ENCODE data around the gene RNF225.
A peak's percentile ranks its signal among the peaks of the same experiment; 100 is the strongest.

RNF225 gene

GRCh38 chr19:58385891-58386575 is 9.4 kb upstream of the RNF225 start:
- DNase-seq (ENCODE audit: low spot score in 2 of 2) (no peak), ATAC-seq (replicated peaks; ENCODE audit: extremely low read depth, poor library complexity, severe bottlenecking) (no peak)
- peak overlapping the region; percentile 98 for H3K27ac Mint-ChIP-seq (ENCODE audit: low read depth)
- H3K36me3 Mint-ChIP-seq (ENCODE audit: insufficient read depth) = peaks cover 58% of the 10 kb centered on the region
- peaks cover 31% of the 10 kb centered on the region for H3K4me1 Mint-ChIP-seq
- no peaks in the 10 kb centered on the region for H3K9me3 Mint-ChIP-seq
- no peaks in the 10 kb centered on the region for H3K27me3 Mint-ChIP-seq
- peak overlapping the region; percentile 89 for H3K4me3 Mint-ChIP-seq

GRCh38 chr19:58386576-58387337 is 8.7 kb upstream of the RNF225 start, which contains the start of gene RPS5:
Gene RPS5 (plus strand): TSS chr19:58387269. CDS start chr19:58388138, 869 bp downstream.
- H3K4me1 Mint-ChIP-seq = peaks cover 29% of the 10 kb centered on the region
- ATAC-seq (replicated peaks; ENCODE audit: extremely low read depth, poor library complexity, severe bottlenecking) (peak; percentile 95), DNase-seq (ENCODE audit: low spot score in 2 of 2) (peak; percentile 83 to 95)
- H3K27ac Mint-ChIP-seq (ENCODE audit: low read depth) = peak within 1 kb of the TSS; percentile 98
- no peaks in the 10 kb centered on the region for H3K27me3 Mint-ChIP-seq
- H3K9me3 Mint-ChIP-seq = no peaks in the 10 kb centered on the region
- peak within 1 kb of the TSS; percentile 89 for H3K4me3 Mint-ChIP-seq
- H3K36me3 Mint-ChIP-seq (ENCODE audit: insufficient read depth) = peaks cover 63% of the 10 kb centered on the region

- Mint-ChIP-seq H3K9me3 (no peaks in the 10 kb centered on the region), H3K4me1 (peaks cover 24% of the 10 kb centered on the region), H3K27me3 (no peaks in the 10 kb centered on the region)
Measured at GRCh38 chr19:58387338-58388174, 7.9 kb upstream of the RNF225 start.

GRCh38 chr19:58388175-58388526 is 7.3 kb upstream of the RNF225 start:
- H3K27ac Mint-ChIP-seq (ENCODE audit: low read depth) = peak overlapping the region; percentile 98
- H3K36me3 Mint-ChIP-seq (ENCODE audit: insufficient read depth) = peaks cover 70% of the 10 kb centered on the region
- H3K4me1 Mint-ChIP-seq = peaks cover 24% of the 10 kb centered on the region
- H3K9me3 Mint-ChIP-seq = no peaks in the 10 kb centered on the region
- H3K27me3 Mint-ChIP-seq = no peaks in the 10 kb centered on the region
- peak overlapping the region; percentile 89 for H3K4me3 Mint-ChIP-seq
- no peak for DNase-seq (ENCODE audit: low spot score in 2 of 2)
- no peak for ATAC-seq (replicated peaks; ENCODE audit: extremely low read depth, poor library complexity, severe bottlenecking)

More at GRCh38 chr19:58387338-58388174, 7.9 kb upstream of the RNF225 start:
- peak overlapping the region; percentile 98 for H3K27ac Mint-ChIP-seq (ENCODE audit: low read depth)
- DNase-seq (ENCODE audit: low spot score in 2 of 2) (no peak), ATAC-seq (replicated peaks; ENCODE audit: extremely low read depth, poor library complexity, severe bottlenecking) (no peak)
- H3K4me3 Mint-ChIP-seq = peak overlapping the region; percentile 89
- H3K36me3 Mint-ChIP-seq (ENCODE audit: insufficient read depth) = peaks cover 65% of the 10 kb centered on the region

GRCh38 chr19:58392945-58393724 is 2.3 kb upstream of the RNF225 start:
- H3K4me3 Mint-ChIP-seq = no peak overlapping the region
- H3K9me3 Mint-ChIP-seq = no peaks in the 10 kb centered on the region

GRCh38 chr19:58393725-58394033 is 1.8 kb upstream of the RNF225 start:
- no peak overlapping the region for H3K4me3 Mint-ChIP-seq
- peaks cover 19% of the 10 kb centered on the region for H3K4me1 Mint-ChIP-seq
- peaks cover 51% of the 10 kb centered on the region for H3K36me3 Mint-ChIP-seq (ENCODE audit: insufficient read depth)
- ATAC-seq (replicated peaks; ENCODE audit: extremely low read depth, poor library complexity, severe bottlenecking) (no peak), DNase-seq (ENCODE audit: low spot score in 2 of 2) (no peak)
- H3K27me3 Mint-ChIP-seq = no peaks in the 10 kb centered on the region
- no peaks in the 10 kb centered on the region for H3K9me3 Mint-ChIP-seq
- no peak overlapping the region for H3K27ac Mint-ChIP-seq (ENCODE audit: low read depth)

More at GRCh38 chr19:58392945-58393724, 2.3 kb upstream of the RNF225 start:
- no peak for DNase-seq (ENCODE audit: low spot score in 2 of 2)
- H3K27me3 Mint-ChIP-seq = no peaks in the 10 kb centered on the region
- no peak for ATAC-seq (replicated peaks; ENCODE audit: extremely low read depth, poor library complexity, severe bottlenecking)
- no peak overlapping the region for H3K27ac Mint-ChIP-seq (ENCODE audit: low read depth)
- peaks cover 21% of the 10 kb centered on the region for H3K4me1 Mint-ChIP-seq
- peaks cover 55% of the 10 kb centered on the region for H3K36me3 Mint-ChIP-seq (ENCODE audit: insufficient read depth)

- no peak for ATAC-seq (replicated peaks; ENCODE audit: extremely low read depth, poor library complexity, severe bottlenecking)
- Mint-ChIP-seq H3K27me3 (no peaks in the 10 kb centered on the region), H3K36me3 (ENCODE audit: insufficient read depth) (peaks cover 43% of the 10 kb centered on the region), H3K9me3 (no peaks in the 10 kb centered on the region), H3K27ac (ENCODE audit: low read depth) (no peak overlapping the region), H3K4me1 (peaks cover 19% of the 10 kb centered on the region), H3K4me3 (no peak overlapping the region)
- no peak for DNase-seq (ENCODE audit: low spot score in 2 of 2)
Measured at GRCh38 chr19:58394821-58395219, 636 bp upstream of the RNF225 start.

GRCh38 chr19:58395979-58396627 is 647 bp downstream of the RNF225 start:
- H3K27ac Mint-ChIP-seq (ENCODE audit: low read depth) = no peak overlapping the region
- H3K36me3 Mint-ChIP-seq (ENCODE audit: insufficient read depth) = peaks cover 32% of the 10 kb centered on the region
- no peak for DNase-seq (ENCODE audit: low spot score in 2 of 2)
- no peaks in the 10 kb centered on the region for H3K27me3 Mint-ChIP-seq
- H3K4me1 Mint-ChIP-seq = peaks cover 17% of the 10 kb centered on the region
- ATAC-seq (replicated peaks; ENCODE audit: extremely low read depth, poor library complexity, severe bottlenecking) = no peak
- no peaks in the 10 kb centered on the region for H3K9me3 Mint-ChIP-seq
- H3K4me3 Mint-ChIP-seq = no peak overlapping the region

GRCh38 chr19:58396691-58397532 is 1.5 kb downstream of the RNF225 start:
- ATAC-seq (replicated peaks; ENCODE audit: extremely low read depth, poor library complexity, severe bottlenecking) (no peak), DNase-seq (ENCODE audit: low spot score in 2 of 2) (no peak)
- Mint-ChIP-seq H3K4me1 (peaks cover 21% of the 10 kb centered on the region), H3K27me3 (no peaks in the 10 kb centered on the region), H3K27ac (ENCODE audit: low read depth) (no peak overlapping the region), H3K9me3 (no peaks in the 10 kb centered on the region), H3K36me3 (ENCODE audit: insufficient read depth) (peaks cover 29% of the 10 kb centered on the region), H3K4me3 (no peak overlapping the region)

GRCh38 chr19:58397533-58398037 is 2.1 kb downstream of the RNF225 start:
- no peak for ATAC-seq (replicated peaks; ENCODE audit: extremely low read depth, poor library complexity, severe bottlenecking)
- H3K9me3 Mint-ChIP-seq = no peaks in the 10 kb centered on the region
- no peaks in the 10 kb centered on the region for H3K27me3 Mint-ChIP-seq
- no peak overlapping the region for H3K27ac Mint-ChIP-seq (ENCODE audit: low read depth)
- H3K36me3 Mint-ChIP-seq (ENCODE audit: insufficient read depth) = peaks cover 25% of the 10 kb centered on the region
- no peak for DNase-seq (ENCODE audit: low spot score in 2 of 2)
- peaks cover 21% of the 10 kb centered on the region for H3K4me1 Mint-ChIP-seq
- H3K4me3 Mint-ChIP-seq = no peak overlapping the region

GRCh38 chr19:58398087-58398486 is 2.6 kb downstream of the RNF225 start:
- no peak overlapping the region for H3K27ac Mint-ChIP-seq (ENCODE audit: low read depth)

More at GRCh38 chr19:58398087-58398486, 2.6 kb downstream of the RNF225 start:
- ATAC-seq (replicated peaks; ENCODE audit: extremely low read depth, poor library complexity, severe bottlenecking) = no peak
- Mint-ChIP-seq H3K4me1 (peaks cover 21% of the 10 kb centered on the region), H3K36me3 (ENCODE audit: insufficient read depth) (peaks cover 20% of the 10 kb centered on the region), H3K4me3 (no peak overlapping the region), H3K9me3 (no peaks in the 10 kb centered on the region), H3K27me3 (no peaks in the 10 kb centered on the region)
- no peak for DNase-seq (ENCODE audit: low spot score in 2 of 2)
